Omental fat pad (tissue), 4 donors: ENCODE results near the gene FGF5. TPM values are rescaled to one million over a fixed set of nuclear protein-coding genes. Genes with fewer than 3 reads are reported as not detected.
A peak's percentile ranks its signal among the peaks of the same experiment; 100 is the strongest.

Experiments used
- ATAC-seq: fragments of 150-250 bp; one replicate; pipeline ENCODE4 v1.9.1; 2016; ENCODE audit warnings: mild to moderate bottlenecking, moderate library complexity; ENCODE audit not compliant: low FRiP score
- DNase-seq: peaks from one replicate; pipeline ENCODE4 v3.0.0-alpha.2; 2019; ENCODE audit warnings: low spot score
- CTCF ChIP-seq, 3 donors: fragments of 450-650 bp; IDR thresholded peaks; one replicate each; pipeline ENCODE4 v1.5.1; 2016 to 2017; ENCODE audit warnings: antibody characterized with exemption in 3 of 3, mild to moderate bottlenecking in 3 of 3, moderate library complexity in 2 of 3
- total RNA-seq, 4 donors: library from RNA; depleted of rRNA; stranded (reverse); fragments of >200 nt; gene quantifications; one replicate each; pipeline ENCODE4 v1.1.0, GENCODE V29; 2016

FGF5 gene
- total RNA-seq, result under 1 TPM in 1 of 4 donors, not detected in 3; 0.09 TPM

GRCh38 chr4:80266253-80266901, at the start of gene FGF5:
Gene FGF5, plus strand, starts transcription at chr4:80266664. Its CDS starts 161 bp downstream, at chr4:80266825.
- no peak for TF ChIP-seq CTCF (IDR thresholded peaks at IDR 0.05)
- ATAC-seq (peak; percentile 77), DNase-seq (no peak)

- ATAC-seq, result no peak
- TF ChIP-seq CTCF (IDR thresholded peaks at IDR 0.05), result no peak
- no peak for DNase-seq
Observed at GRCh38 chr4:80219301-80220025, 47.0 kb upstream of the FGF5 start.

GRCh38 chr4:80220711-80221110, 45.8 kb upstream of the FGF5 start:
- ATAC-seq (no peak), DNase-seq (no peak)
- TF ChIP-seq CTCF (IDR thresholded peaks at IDR 0.05), result no peak

- TF ChIP-seq CTCF (IDR thresholded peaks at IDR 0.05), result no peak
- ATAC-seq (no peak), DNase-seq (no peak)
Observed at GRCh38 chr4:80221161-80221560, 45.3 kb upstream of the FGF5 start.

- no peak for ATAC-seq
- TF ChIP-seq CTCF (IDR thresholded peaks at IDR 0.05), result no peak
- no peak for DNase-seq
Observed at GRCh38 chr4:80225595-80225994, 40.9 kb upstream of the FGF5 start.

- ATAC-seq, result no peak
- TF ChIP-seq CTCF (IDR thresholded peaks at IDR 0.05), result no peak
- DNase-seq, result no peak
Observed at GRCh38 chr4:80226094-80226493, 40.4 kb upstream of the FGF5 start.

GRCh38 chr4:80228460-80228859, 38.0 kb upstream of the FGF5 start:
- DNase-seq, result no peak
- no peak for TF ChIP-seq CTCF (IDR thresholded peaks at IDR 0.05)
- ATAC-seq, result no peak
